Left lung (tissue), 10 donors: ENCODE measurements around the gene EBF3. TPM values are rescaled to one million over a fixed set of nuclear protein-coding genes. Genes with fewer than 3 reads are reported as not detected.
A peak's percentile ranks its signal among the peaks of the same experiment; 100 is the strongest.

Experiments used
- ATAC-seq: fragments of 200-7000 bp; cut with Tn5 transposase; one replicate; pipeline ENCODE4 v1.9.1; 2020; ENCODE audit warnings: moderate library complexity
- DNase-seq, 4 donors: peaks; one replicate each; pipeline ENCODE4 v3.0.0-alpha.2; 2013 to 2020
- H3K27ac ChIP-seq, 2 donors: fragments of 200-600 bp; sonication (generic) in 1 of 2; one replicate each; pipeline versions ENCODE4 v1.5.0 to v1.8.0; 2020 to 2021
- H3K27me3 ChIP-seq, 2 donors: fragments of 200-600 bp; sonication (generic) in 1 of 2; one replicate each; pipeline versions ENCODE4 v1.5.0 to v1.8.0; 2020 to 2021
- H3K36me3 ChIP-seq, 2 donors: fragments of 200-600 bp; sonication (generic) in 1 of 2; one replicate each; pipeline versions ENCODE4 v1.5.0 to v1.8.0; 2020 to 2021
- H3K4me1 ChIP-seq, 2 donors: fragments of 200-600 bp; one replicate each; pipeline ENCODE4 v1.8.0; 2021
- H3K4me3 ChIP-seq, 2 donors: fragments of 200-600 bp; sonication (generic) in 1 of 2; one replicate each; pipeline versions ENCODE4 v1.5.0 to v1.8.0; 2020 to 2021; ENCODE audit warnings: mild to moderate bottlenecking in 1 of 2
- H3K9me3 ChIP-seq, 2 donors: fragments of 200-600 bp; sonication (generic) in 1 of 2; one replicate each; pipeline versions ENCODE4 v1.5.0 to v1.8.0; 2020 to 2021
- CTCF ChIP-seq, 2 donors: fragments of 200-600 bp; sonication (generic) in 1 of 2; IDR thresholded peaks; one replicate each; pipeline versions ENCODE4 v1.5.0 to v1.8.0; 2021; ENCODE audit warnings: antibody characterized with exemption in 2 of 2
- intact Hi-C, 2 donors: fragments of 100-400 bp; cut with DNase I; formaldehyde crosslinking; loops; one replicate each; pipeline versions ENCODE4 v1.11.2 to v1.14.2; 2022
- polyA plus RNA-seq, 6 donors: library from polyadenylated mRNA; unstranded; fragments of 120-200 nt; gene quantifications; one replicate each; pipeline ENCODE4 v1.2.1, GENCODE V29; 2013; ENCODE audit not compliant: insufficient read length in 6 of 6
- total RNA-seq, 2 donors: library from RNA; stranded (reverse); fragmentation: NEBNext Ultra II Directional; extraction: Animal tissue kit (Norgen Biotek cat#: 25700); gene quantifications; one replicate each; pipeline ENCODE4 v1.2.1, GENCODE V29; 2021
- donor health status: DM: no; HTN: yes; CAD: no.
- donor health status: DM: no; HTN: no; CAD: no.

The EBF3 gene
- total and polyA plus RNA-seq, 8 donors: 0.10 to 2.0 (median 1.4) TPM; not detected in 1

GRCh38 chr10:129972145-129972965 lies 8.3 kb upstream of the EBF3 start:
- H3K36me3 ChIP-seq: no peaks in the 10 kb centered on the region
- intact Hi-C loops: no loop called here
- no peak overlapping the region for H3K4me3 ChIP-seq
- H3K4me1 ChIP-seq: peaks cover 0 to 34% of the 10 kb centered on the region in 2 donors
- ATAC-seq (peak; percentile 11), DNase-seq (no peak)
- no peaks in the 10 kb centered on the region for H3K9me3 ChIP-seq
- no peak for TF ChIP-seq CTCF (IDR thresholded peaks at IDR 0.05)
- H3K27ac ChIP-seq: no peak overlapping the region
- H3K27me3 ChIP-seq: peaks cover 69 to 100% of the 10 kb centered on the region in 2 donors

- peaks cover 0 to 38% of the 10 kb centered on the region in 2 donors for H3K4me1 ChIP-seq
- intact Hi-C loops: no loop called here
- no peak overlapping the region for H3K4me3 ChIP-seq
- peaks cover 77 to 100% of the 10 kb centered on the region in 2 donors for H3K27me3 ChIP-seq
- no peaks in the 10 kb centered on the region for H3K9me3 ChIP-seq
- peak in 3 of 4 donors; percentile 46 to 87 (median 69) for DNase-seq
- no peak overlapping the region for H3K27ac ChIP-seq
- peak; percentile 98 for ATAC-seq
- no peaks in the 10 kb centered on the region for H3K36me3 ChIP-seq
- peak; percentile 12 to 38 for TF ChIP-seq CTCF (IDR thresholded peaks at IDR 0.05)
Observed at GRCh38 chr10:129971381-129972144, 7.5 kb upstream of the EBF3 start.

DNA sequence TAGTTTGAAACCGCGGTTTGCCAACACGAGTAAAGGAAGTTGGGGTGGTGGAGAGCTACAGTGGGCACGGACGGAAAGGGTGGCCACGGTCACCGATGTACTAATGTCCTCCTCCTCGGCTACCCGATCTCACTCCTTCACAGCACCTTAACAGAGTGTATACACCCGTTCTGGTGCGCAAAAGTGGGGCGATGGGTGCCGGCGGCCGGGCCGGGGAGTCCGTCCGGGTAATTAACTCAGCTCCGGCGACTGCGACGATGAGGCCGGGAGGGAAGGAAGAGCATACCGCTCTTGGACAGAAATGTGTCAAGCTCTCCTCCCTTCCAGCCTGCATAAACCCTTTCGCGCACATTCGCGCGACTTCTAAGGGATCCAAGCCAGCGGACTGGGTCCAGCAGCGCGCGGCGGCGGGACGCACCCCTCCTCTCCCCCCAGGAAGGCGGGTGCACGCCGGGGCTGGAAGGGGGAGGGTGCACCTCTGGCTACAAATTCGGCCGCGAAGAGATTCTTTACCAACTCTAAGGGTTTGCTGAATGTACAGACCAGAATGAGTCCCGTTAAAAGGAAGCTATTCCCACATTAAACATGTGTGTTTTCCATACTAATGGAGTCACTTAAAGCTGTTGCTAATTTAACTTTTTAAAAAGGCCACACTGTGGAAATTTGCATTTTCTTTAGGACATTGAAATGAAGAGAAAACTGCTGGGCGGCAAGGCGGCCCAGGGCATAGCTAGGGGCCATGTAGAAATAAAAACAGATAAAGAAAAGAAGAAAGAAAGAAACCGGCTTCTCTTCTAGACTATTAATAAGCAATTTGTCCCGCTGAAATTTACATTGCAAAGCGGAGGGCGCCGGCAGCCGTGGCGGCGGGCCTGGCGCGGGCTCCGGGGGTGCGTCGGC lies 6.6 kb upstream of the EBF3 start:
- ATAC-seq (no peak), DNase-seq (no peak)
- Histone ChIP-seq H3K27ac (no peak overlapping the region), H3K4me3 (no peak overlapping the region), H3K27me3 (peaks cover 85 to 100% of the 10 kb centered on the region in 2 donors), H3K4me1 (peaks cover 0 to 38% of the 10 kb centered on the region in 2 donors), H3K36me3 (no peaks in the 10 kb centered on the region), H3K9me3 (no peaks in the 10 kb centered on the region)
- no peak for TF ChIP-seq CTCF (IDR thresholded peaks at IDR 0.05)
- intact Hi-C loops: no loop called here

DNA sequence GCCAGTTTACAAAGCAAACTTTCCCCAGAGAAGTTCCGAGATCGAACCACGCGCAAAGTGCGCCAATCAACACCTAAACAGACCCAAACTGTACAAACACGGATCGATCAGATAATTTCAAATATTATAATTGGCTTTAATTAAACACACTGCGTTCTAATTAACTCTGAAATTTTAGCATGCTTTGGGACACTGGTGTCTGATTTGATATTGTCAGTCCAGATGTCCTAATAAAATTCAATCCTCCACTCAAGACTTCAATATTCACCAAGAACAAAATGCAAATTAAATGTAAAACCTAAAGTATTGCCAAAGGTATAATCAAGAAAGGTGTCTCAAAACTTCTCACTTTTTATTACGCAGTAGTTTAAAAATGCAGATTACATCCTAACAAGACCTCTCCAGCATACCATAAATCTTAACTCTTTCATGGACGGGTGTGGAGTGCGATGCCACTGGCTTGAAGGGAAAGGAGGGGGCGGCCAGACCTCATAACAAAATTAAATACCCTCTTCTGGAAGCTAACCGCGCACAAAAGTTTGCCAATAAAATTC lies 5.9 kb upstream of the EBF3 start:
- H3K4me3 ChIP-seq: no peak overlapping the region
- ATAC-seq: no peak
- intact Hi-C loops: loop anchor here in 1 of 2 donors (10.0 kb wide), 1 partner anchor 935 kb away; no protein-coding TSS in a partner anchor

More for the DNA sequence above, 5.9 kb upstream of the EBF3 start:
- Histone ChIP-seq H3K9me3 (no peaks in the 10 kb centered on the region), H3K27me3 (peaks cover 92 to 100% of the 10 kb centered on the region in 2 donors), H3K36me3 (no peaks in the 10 kb centered on the region), H3K4me1 (peaks cover 0 to 43% of the 10 kb centered on the region in 2 donors), H3K27ac (no peak overlapping the region)
- DNase-seq: no peak
- TF ChIP-seq CTCF (IDR thresholded peaks at IDR 0.05): no peak
